KOPT-K1 (cell line): ENCODE data around the gene CLIP3.
A peak's percentile ranks its signal among the peaks of the same experiment; 100 is the strongest.
"Not testable (repeated sequence)": the region's sequence is repeated elsewhere in the genome, so short reads cannot be mapped to it uniquely, and the experiment has no call there.

Experiments used
- H3K27ac ChIP-seq: fragments of 200-600 bp; sonication (generic); 2 replicates; pipeline ENCODE4 v1.5.1; 2016; ENCODE audit warnings: antibody characterized with exemption, mild to moderate bottlenecking, low read depth, low read length; ENCODE audit not compliant: poor library complexity, severe bottlenecking
- H3K36me3 ChIP-seq: fragments of 200-600 bp; sonication (generic); 2 replicates; pipeline ENCODE4 v1.5.1; 2017; ENCODE audit warnings: antibody characterized with exemption, mild to moderate bottlenecking, low read length, moderate library complexity; ENCODE audit not compliant: insufficient read depth
- H3K9me3 ChIP-seq: fragments of 200-600 bp; sonication (generic); 2 replicates; pipeline ENCODE4 v1.5.1; 2017; ENCODE audit warnings: antibody characterized with exemption, low read length, mild to moderate bottlenecking; ENCODE audit not compliant: insufficient read depth, poor library complexity, severe bottlenecking

Gene CLIP3

GRCh38 chr19:36054733-36055686 lies 22.3 kb upstream of the CLIP3 start, which contains the start of gene WDR62:
Gene WDR62, plus strand, starts transcription at chr19:36054897. Its CDS starts 75 bp downstream, at chr19:36054972.
- peaks cover 44% of the 10 kb centered on the region for H3K36me3 ChIP-seq
- no peaks in the 10 kb centered on the region for H3K9me3 ChIP-seq
- peak within 1 kb of the TSS; percentile 96 for H3K27ac ChIP-seq

GRCh38 chr19:36054119-36054732 lies 21.6 kb upstream of the CLIP3 start, which contains the start of gene THAP8:
Gene THAP8, minus strand, starts transcription at chr19:36054285. Its CDS starts 68 bp downstream, at chr19:36054217.
- H3K36me3 ChIP-seq: peaks cover 36% of the 10 kb centered on the region
- no peaks in the 10 kb centered on the region for H3K9me3 ChIP-seq
- peak within 1 kb of the TSS; percentile 96 for H3K27ac ChIP-seq

- Histone ChIP-seq H3K36me3 (peaks cover 10% of the 10 kb centered on the region), H3K27ac (no peak overlapping the region), H3K9me3 (no peaks in the 10 kb centered on the region)
Observed at GRCh38 chr19:36051637-36052036, 19.0 kb upstream of the CLIP3 start.

GRCh38 chr19:36051236-36051635 lies 18.6 kb upstream of the CLIP3 start:
- Histone ChIP-seq H3K27ac (no peak overlapping the region), H3K36me3 (peaks cover 6% of the 10 kb centered on the region), H3K9me3 (no peaks in the 10 kb centered on the region)

- no peaks in the 10 kb centered on the region for H3K9me3 ChIP-seq
- H3K27ac ChIP-seq: no peak overlapping the region
- peaks cover 6% of the 10 kb centered on the region for H3K36me3 ChIP-seq
Observed at GRCh38 chr19:36049080-36049698, 16.5 kb upstream of the CLIP3 start.

- Histone ChIP-seq H3K36me3 (peaks cover 6% of the 10 kb centered on the region), H3K9me3 (no peaks in the 10 kb centered on the region), H3K27ac (no peak overlapping the region)
Observed at GRCh38 chr19:36047835-36048234, 15.2 kb upstream of the CLIP3 start.

- Histone ChIP-seq H3K9me3 (no peaks in the 10 kb centered on the region), H3K27ac (no peak overlapping the region), H3K36me3 (peaks cover 6% of the 10 kb centered on the region)
Observed at GRCh38 chr19:36046443-36047050, 13.9 kb upstream of the CLIP3 start.

- H3K36me3 ChIP-seq: no peaks in the 10 kb centered on the region
Observed at GRCh38 chr19:36043952-36044351, 11.3 kb upstream of the CLIP3 start.

GRCh38 chr19:36041831-36042230 lies 9.2 kb upstream of the CLIP3 start:
- Histone ChIP-seq H3K27ac (no peak overlapping the region), H3K9me3 (no peaks in the 10 kb centered on the region), H3K36me3 (peaks cover 5% of the 10 kb centered on the region; the same call in 1 of the 2 replicates)

More at GRCh38 chr19:36043952-36044351, 11.3 kb upstream of the CLIP3 start:
- Histone ChIP-seq H3K27ac (no peak overlapping the region), H3K9me3 (no peaks in the 10 kb centered on the region)

- not testable (repeated sequence) for H3K9me3 ChIP-seq, H3K27ac ChIP-seq, H3K36me3 ChIP-seq
Observed at GRCh38 chr19:36041092-36041491, 8.4 kb upstream of the CLIP3 start.

GRCh38 chr19:36040495-36040894 lies 7.8 kb upstream of the CLIP3 start:
- Histone ChIP-seq H3K36me3 (peaks cover 5% of the 10 kb centered on the region; the same call in 1 of the 2 replicates), H3K27ac (no peak overlapping the region), H3K9me3 (no peaks in the 10 kb centered on the region)

GRCh38 chr19:36031308-36031707 lies 1.4 kb downstream of the CLIP3 start:
- Histone ChIP-seq H3K27ac (no peak overlapping the region), H3K36me3 (peaks cover 25% of the 10 kb centered on the region), H3K9me3 (no peaks in the 10 kb centered on the region)

- H3K36me3 ChIP-seq: peaks cover 31% of the 10 kb centered on the region
- H3K27ac ChIP-seq: no peak overlapping the region
- no peaks in the 10 kb centered on the region for H3K9me3 ChIP-seq
Observed at GRCh38 chr19:36030264-36031148, 2.2 kb downstream of the CLIP3 start.
